Duodenal mucosa (tissue), 2 donors: Measurements from ENCODE around the gene AHI1.
"Not testable (repeated sequence)": the region's sequence is repeated elsewhere in the genome, so short reads cannot be mapped to it uniquely, and the experiment has no call there.

Source experiments
- H3K27ac ChIP-seq: one replicate; pipeline ENCODE4 v1.7.0; 2013; ENCODE audit warnings: low read depth, low read length
- H3K27me3 ChIP-seq, 2 donors: one replicate each; pipeline ENCODE4 v1.7.0; 2013; ENCODE audit warnings: low read length in 2 of 2, control low read depth in 1 of 2; ENCODE audit not compliant: insufficient read depth in 2 of 2, control insufficient read depth in 1 of 2
- H3K36me3 ChIP-seq, 2 donors: one replicate each; pipeline ENCODE4 v1.7.0; 2013; ENCODE audit warnings: low read length in 2 of 2, control low read depth in 1 of 2; ENCODE audit not compliant: insufficient read depth in 2 of 2, control insufficient read depth in 1 of 2
- H3K4me1 ChIP-seq, 2 donors: one replicate each; pipeline ENCODE4 v1.7.0; 2013; ENCODE audit warnings: low read length in 2 of 2, control low read depth in 1 of 2; ENCODE audit not compliant: insufficient read depth in 2 of 2, control insufficient read depth in 1 of 2
- H3K4me3 ChIP-seq, 2 donors: one replicate each; pipeline ENCODE4 v1.7.0; 2013; ENCODE audit warnings: low read length in 2 of 2, low read depth in 1 of 2
- H3K9ac ChIP-seq, 2 donors: one replicate each; pipeline ENCODE4 v1.7.0; 2013; ENCODE audit warnings: low read length in 2 of 2, low read depth in 1 of 2
- H3K9me3 ChIP-seq, 2 donors: one replicate each; pipeline ENCODE4 v1.7.0; 2013; ENCODE audit warnings: low read length in 2 of 2, control low read depth in 1 of 2; ENCODE audit not compliant: control insufficient read depth in 1 of 2

Gene AHI1

GRCh38 chr6:135490381-135490780 lies 7.2 kb downstream of the AHI1 start:
- peaks cover 10 to 20% of the 10 kb centered on the region in 2 donors for H3K36me3 ChIP-seq
- H3K27me3 ChIP-seq: no peaks in the 10 kb centered on the region
- no peak overlapping the region for H3K9ac ChIP-seq
- H3K4me1 ChIP-seq: no peaks in the 10 kb centered on the region
- H3K9me3 ChIP-seq: no peaks in the 10 kb centered on the region
- no peak overlapping the region for H3K4me3 ChIP-seq
- H3K27ac ChIP-seq: no peak overlapping the region

GRCh38 chr6:135488023-135488422 lies 9.5 kb downstream of the AHI1 start:
- Histone ChIP-seq H3K27me3 (no peaks in the 10 kb centered on the region), H3K4me3 (no peak overlapping the region), H3K4me1 (no peaks in the 10 kb centered on the region), H3K9me3 (peaks cover 5 to 8% of the 10 kb centered on the region in 2 donors), H3K27ac (no peak overlapping the region), H3K36me3 (peaks cover 19 to 28% of the 10 kb centered on the region in 2 donors), H3K9ac (no peak overlapping the region)

- H3K4me1 ChIP-seq, H3K9ac ChIP-seq, H3K4me3 ChIP-seq, H3K27me3 ChIP-seq, H3K27ac ChIP-seq: not testable (repeated sequence)
- Histone ChIP-seq H3K9me3 (peaks cover 25 to 36% of the 10 kb centered on the region in 2 donors), H3K36me3 (peaks cover 23 to 27% of the 10 kb centered on the region in 2 donors)
These were observed 13.6 kb downstream of the AHI1 start for GRCh38 chr6:135483903-135484302.

- H3K4me1 ChIP-seq: no peaks in the 10 kb centered on the region
- H3K4me3 ChIP-seq: no peak overlapping the region
- H3K27me3 ChIP-seq: no peaks in the 10 kb centered on the region
- H3K9ac ChIP-seq: no peak overlapping the region
- peaks cover 28 to 42% of the 10 kb centered on the region in 2 donors for H3K9me3 ChIP-seq
- H3K27ac ChIP-seq: no peak overlapping the region
- peaks cover 25 to 27% of the 10 kb centered on the region in 2 donors for H3K36me3 ChIP-seq
These were observed 15.7 kb downstream of the AHI1 start for GRCh38 chr6:135481783-135482369.

- peaks cover 28 to 42% of the 10 kb centered on the region in 2 donors for H3K9me3 ChIP-seq
- no peak overlapping the region for H3K9ac ChIP-seq
- no peaks in the 10 kb centered on the region for H3K27me3 ChIP-seq
- H3K27ac ChIP-seq: no peak overlapping the region
- H3K4me1 ChIP-seq: no peaks in the 10 kb centered on the region
- peaks cover 24 to 25% of the 10 kb centered on the region in 2 donors for H3K36me3 ChIP-seq
- no peak overlapping the region for H3K4me3 ChIP-seq
These were observed 17.9 kb downstream of the AHI1 start for GRCh38 chr6:135479601-135480000.

- Histone ChIP-seq H3K36me3 (peaks cover 18 to 19% of the 10 kb centered on the region in 2 donors), H3K4me3 (no peak overlapping the region), H3K27ac (no peak overlapping the region), H3K9ac (no peak overlapping the region), H3K9me3 (peaks cover 23 to 36% of the 10 kb centered on the region in 2 donors), H3K4me1 (no peaks in the 10 kb centered on the region), H3K27me3 (no peaks in the 10 kb centered on the region)
These were observed 18.9 kb downstream of the AHI1 start for GRCh38 chr6:135478626-135479025.

GRCh38 chr6:135475292-135475886 lies 22.2 kb downstream of the AHI1 start:
- no peaks in the 10 kb centered on the region for H3K27me3 ChIP-seq
- H3K9me3 ChIP-seq: peaks cover 12 to 16% of the 10 kb centered on the region in 2 donors
- H3K4me1 ChIP-seq: no peaks in the 10 kb centered on the region
- H3K4me3 ChIP-seq: no peak overlapping the region
- H3K9ac ChIP-seq: no peak overlapping the region
- H3K36me3 ChIP-seq: peaks cover 9 to 14% of the 10 kb centered on the region in 2 donors
- no peak overlapping the region for H3K27ac ChIP-seq

- Histone ChIP-seq H3K27me3 (no peaks in the 10 kb centered on the region), H3K4me3 (no peak overlapping the region), H3K4me1 (no peaks in the 10 kb centered on the region), H3K36me3 (peaks cover 2 to 7% of the 10 kb centered on the region in 2 donors), H3K27ac (no peak overlapping the region), H3K9me3 (peaks cover 5 to 9% of the 10 kb centered on the region in 2 donors), H3K9ac (no peak overlapping the region)
These were observed 23.2 kb downstream of the AHI1 start for GRCh38 chr6:135474362-135474761.

GRCh38 chr6:135465903-135466302 lies 31.6 kb downstream of the AHI1 start:
- Histone ChIP-seq H3K4me3 (no peak overlapping the region), H3K27me3 (no peaks in the 10 kb centered on the region), H3K36me3 (peaks cover 8 to 19% of the 10 kb centered on the region in 2 donors), H3K4me1 (no peaks in the 10 kb centered on the region), H3K9me3 (no peaks in the 10 kb centered on the region), H3K27ac (no peak overlapping the region), H3K9ac (no peak overlapping the region)

GRCh38 chr6:135465307-135465706 lies 32.2 kb downstream of the AHI1 start:
- Histone ChIP-seq H3K4me1 (no peaks in the 10 kb centered on the region), H3K27me3 (no peaks in the 10 kb centered on the region), H3K27ac (no peak overlapping the region), H3K9me3 (no peaks in the 10 kb centered on the region), H3K9ac (no peak overlapping the region), H3K36me3 (peaks cover 8 to 19% of the 10 kb centered on the region in 2 donors), H3K4me3 (no peak overlapping the region)
